HEK293T (cell line): ENCODE data around the gene MRPL11.

Source experiments
- ARNT ChIP-seq: fragments of 450-650 bp; IDR thresholded peaks from 2 replicates; pipeline ENCODE4 v1.6.1; 2017; ENCODE audit warnings: mild to moderate bottlenecking
- BHLHE40 ChIP-seq: fragments of 450-650 bp; IDR thresholded peaks from 2 replicates; pipeline ENCODE4 v1.6.1; 2016; ENCODE audit warnings: mild to moderate bottlenecking, moderate library complexity, borderline replicate concordance
- CTBP1 ChIP-seq: fragments of 450-650 bp; IDR thresholded peaks from 2 replicates; pipeline ENCODE4 v1.6.1; 2016; ENCODE audit warnings: borderline replicate concordance
- FOXA1 ChIP-seq: fragments of 450-650 bp; IDR thresholded peaks from 2 replicates; pipeline ENCODE4 v1.6.1; 2016; ENCODE audit warnings: mild to moderate bottlenecking
- FOXK2 ChIP-seq: fragments of 450-650 bp; IDR thresholded peaks from 2 replicates; pipeline ENCODE4 v1.6.1; 2016; ENCODE audit warnings: mild to moderate bottlenecking
- FOXM1 ChIP-seq: fragments of 450-650 bp; IDR thresholded peaks from 2 replicates; pipeline ENCODE4 v1.6.1; 2017; ENCODE audit warnings: mild to moderate bottlenecking, borderline replicate concordance
- HDGF ChIP-seq: fragments of 450-650 bp; IDR thresholded peaks from 2 replicates; pipeline ENCODE4 v1.6.1; 2017; ENCODE audit warnings: antibody characterized with exemption, borderline replicate concordance
- L3MBTL2 ChIP-seq: fragments of 450-650 bp; conservative IDR thresholded peaks from 2 replicates; pipeline ENCODE4 v1.6.1; 2016; ENCODE audit warnings: mild to moderate bottlenecking
- NFRKB ChIP-seq: fragments of 450-650 bp; IDR thresholded peaks from 2 replicates; pipeline ENCODE4 v1.6.1; 2016; ENCODE audit warnings: mild to moderate bottlenecking, moderate library complexity
- PKNOX1 ChIP-seq: fragments of 450-650 bp; IDR thresholded peaks from 2 replicates; pipeline ENCODE4 v1.6.1; 2016
- SP1 ChIP-seq: fragments of 450-650 bp; IDR thresholded peaks from 2 replicates; pipeline ENCODE4 v1.6.1; 2017
- SUZ12 ChIP-seq: fragments of 450-650 bp; IDR thresholded peaks from 2 replicates; pipeline ENCODE4 v1.6.1; 2016; ENCODE audit warnings: mild to moderate bottlenecking
- TARDBP ChIP-seq: fragments of 450-650 bp; IDR thresholded peaks from 2 replicates; pipeline ENCODE4 v1.6.1; 2016
- ZNF384 ChIP-seq: fragments of 450-650 bp; IDR thresholded peaks from 2 replicates; pipeline ENCODE4 v1.6.1; 2016

GRCh38 chr11:66447012-66447411 is 8.4 kb upstream of the MRPL11 start:
- TF ChIP-seq BHLHE40 (no peak), TARDBP (no peak), FOXM1 (no peak), FOXA1 (no peak), ARNT (no peak), ZNF384 (no peak), PKNOX1 (no peak), HDGF (no peak), SP1 (no peak), FOXK2 (no peak), L3MBTL2 (no peak), NFRKB (no peak), SUZ12 (no peak), CTBP1 (no peak)
